ENCODE measurements around the gene GGPS1. TPM values are rescaled to one million over a fixed set of nuclear protein-coding genes. Genes with fewer than 3 reads are reported as not detected.
"Not testable (repeated sequence)": the region's sequence is repeated elsewhere in the genome, so short reads cannot be mapped to it uniquely, and the experiment has no call there.

Gene GGPS1
- total RNA-seq, result 10 to 100 TPM; 25.7 to 30.5 (median 28.7) TPM

GRCh38 chr1:235328271-235329138, at the start of gene GGPS1:
Gene GGPS1 (plus strand): TSS chr1:235328570. CDS start chr1:235335265, 6,695 bp downstream.
- intact Hi-C loops (cut with DNase I), result loop anchor here (5.0 to 10.0 kb wide), 4 partner anchors 76 to 204 kb away; partner anchors contain the start of genes B3GALNT2 and TOMM20
- Histone ChIP-seq H3K9me3 (no peaks in the 10 kb centered on the region), H3K4me1 (peaks cover 57 to 77% (median 75%) of the 10 kb centered on the region in 4 donors), H3K27ac (replicated peaks in 1 of 4) (peak within 1 kb of the TSS; percentile 90 to 99 (median 98)), H3K27me3 (no peaks in the 10 kb centered on the region), H3K36me3 (no peaks in the 10 kb centered on the region), H3K4me3 (peak within 1 kb of the TSS; percentile 73 to 100 (median 86))
- peak; percentile 100 for DNase-seq (ENCODE audit: extremely low spot score)
- under 1% methylated on average over 51 of the region's 54 CpGs for WGBS
- TF ChIP-seq CTCF (IDR thresholded peaks at IDR 0.05) (peak in 1 of 3 experiments; percentile 17), POLR2AphosphoS5 (IDR thresholded peaks at IDR 0.05) (peak; percentile 90 to 97), POLR2A (IDR thresholded peaks at IDR 0.05; ENCODE audit: low read depth) (peak; percentile 77), EP300 (IDR thresholded peaks at IDR 0.05) (no peak)

GRCh38 chr1:235278915-235279292, 49.5 kb upstream of the GGPS1 start:
- intact Hi-C loops (cut with DNase I), result no loop called here
- TF ChIP-seq POLR2A (IDR thresholded peaks at IDR 0.05; ENCODE audit: low read depth), result no peak

GRCh38 chr1:235279694-235280093, 48.7 kb upstream of the GGPS1 start:
- peaks cover 5 to 51% (median 39%) of the 10 kb centered on the region in 4 donors for H3K4me1 ChIP-seq
- no peak overlapping the region for H3K4me3 ChIP-seq
- no peaks in the 10 kb centered on the region for H3K9me3 ChIP-seq
- no peaks in the 10 kb centered on the region for H3K36me3 ChIP-seq
- DNase-seq (ENCODE audit: extremely low spot score), result no peak
- intact Hi-C loops (cut with DNase I), result no loop called here
- WGBS, result 91% methylated on average over 5 of the region's 5 CpGs
- TF ChIP-seq CTCF (IDR thresholded peaks at IDR 0.05) (no peak), POLR2AphosphoS5 (IDR thresholded peaks at IDR 0.05) (no peak), EP300 (IDR thresholded peaks at IDR 0.05) (no peak), POLR2A (IDR thresholded peaks at IDR 0.05; ENCODE audit: low read depth) (no peak)
- no peaks in the 10 kb centered on the region for H3K27me3 ChIP-seq
- no peak overlapping the region for H3K27ac ChIP-seq (replicated peaks in 1 of 4)

More at GRCh38 chr1:235278915-235279292, 49.5 kb upstream of the GGPS1 start:
- no peaks in the 10 kb centered on the region for H3K9me3 ChIP-seq
- H3K4me3 ChIP-seq, result no peak overlapping the region
- H3K36me3 ChIP-seq, result no peaks in the 10 kb centered on the region
- no peaks in the 10 kb centered on the region for H3K27me3 ChIP-seq
- 60% methylated on average over 5 of the region's 5 CpGs for whole genome bisulfite sequencing
- DNase-seq (ENCODE audit: extremely low spot score), result no peak
- peaks cover 5 to 50% (median 36%) of the 10 kb centered on the region in 4 donors for H3K4me1 ChIP-seq
- no peak overlapping the region for H3K27ac ChIP-seq (replicated peaks in 1 of 4)

GRCh38 chr1:235280467-235280866, 47.9 kb upstream of the GGPS1 start:
- DNase-seq (ENCODE audit: extremely low spot score), result no peak
- Histone ChIP-seq H3K9me3 (no peaks in the 10 kb centered on the region), H3K27me3 (no peaks in the 10 kb centered on the region), H3K4me1 (peaks cover 5 to 48% (median 39%) of the 10 kb centered on the region in 4 donors), H3K4me3 (no peak overlapping the region), H3K36me3 (no peaks in the 10 kb centered on the region), H3K27ac (replicated peaks in 1 of 4) (no peak overlapping the region)
- WGBS, result 96% methylated on average over 15 of the region's 15 CpGs
- intact Hi-C loops (cut with DNase I), result no loop called here
- TF ChIP-seq POLR2A (IDR thresholded peaks at IDR 0.05; ENCODE audit: low read depth), result no peak
- no peak for TF ChIP-seq CTCF (IDR thresholded peaks at IDR 0.05)
- no peak for TF ChIP-seq POLR2AphosphoS5 (IDR thresholded peaks at IDR 0.05)
- TF ChIP-seq EP300 (IDR thresholded peaks at IDR 0.05), result no peak

GRCh38 chr1:235283636-235284035, 44.7 kb upstream of the GGPS1 start:
- H3K36me3 ChIP-seq; H3K9me3 ChIP-seq; DNase-seq (ENCODE audit: extremely low spot score); H3K27ac ChIP-seq (replicated peaks in 1 of 4); H3K4me3 ChIP-seq; H3K27me3 ChIP-seq; intact Hi-C loops (cut with DNase I): not testable (repeated sequence)
- peaks cover 5 to 59% (median 45%) of the 10 kb centered on the region in 4 donors for H3K4me1 ChIP-seq
- 97% methylated on average over 13 of the region's 13 CpGs for WGBS

All from esophagus muscularis mucosa (tissue), 4 donors.